Anterior cingulate cortex (tissue), 58 donors: ENCODE measurements around the gene ACTL8.
"Not testable (repeated sequence)": the region's sequence is repeated elsewhere in the genome, so short reads cannot be mapped to it uniquely, and the experiment has no call there.

ENCODE experiments used
- DNase-seq, 58 donors: peaks; one replicate each; lab custom pipeline; 2025; lab: John Stamatoyannopoulos, UW

ACTL8 gene

GRCh38 chr1:17734609-17735008 lies 20.5 kb upstream of the ACTL8 start:
- DNase-seq = no peak

GRCh38 chr1:17735348-17735747 lies 19.8 kb upstream of the ACTL8 start:
- no peak for DNase-seq

GRCh38 chr1:17735793-17736192 lies 19.3 kb upstream of the ACTL8 start:
- no peak for DNase-seq

- DNase-seq = no peak
Observed at GRCh38 chr1:17736625-17737024, 18.5 kb upstream of the ACTL8 start.

GRCh38 chr1:17739050-17739449 lies 16.1 kb upstream of the ACTL8 start:
- DNase-seq = no peak

- DNase-seq = no peak
Observed at GRCh38 chr1:17741052-17741451, 14.1 kb upstream of the ACTL8 start.

GRCh38 chr1:17742583-17742982 lies 12.6 kb upstream of the ACTL8 start:
- peak in 3 of 58 donors; percentile 1 to 21 (median 9) for DNase-seq

GRCh38 chr1:17743008-17743647 lies 12.0 kb upstream of the ACTL8 start:
- DNase-seq = no peak

- no peak for DNase-seq
Observed at GRCh38 chr1:17743925-17744324, 11.2 kb upstream of the ACTL8 start.

- DNase-seq = no peak
Observed at GRCh38 chr1:17744666-17745478, 10.3 kb upstream of the ACTL8 start.

GRCh38 chr1:17745479-17745955 lies 9.6 kb upstream of the ACTL8 start:
- DNase-seq = peak in 1 of 58 donors; percentile 9

- not testable (repeated sequence) for DNase-seq
Observed at GRCh38 chr1:17746281-17746680, 8.9 kb upstream of the ACTL8 start.

GRCh38 chr1:17746920-17747319 lies 8.2 kb upstream of the ACTL8 start:
- no peak for DNase-seq

GRCh38 chr1:17750333-17750732 lies 4.8 kb upstream of the ACTL8 start:
- DNase-seq = no peak

- no peak for DNase-seq
Observed at GRCh38 chr1:17752356-17752755, 2.8 kb upstream of the ACTL8 start.

GRCh38 chr1:17757426-17757825 lies 2.3 kb downstream of the ACTL8 start:
- no peak for DNase-seq

- no peak for DNase-seq
Observed at GRCh38 chr1:17759114-17759513, 4.0 kb downstream of the ACTL8 start.

- no peak for DNase-seq
Observed at GRCh38 chr1:17762313-17762712, 7.2 kb downstream of the ACTL8 start.

GRCh38 chr1:17763417-17763816 lies 8.3 kb downstream of the ACTL8 start:
- DNase-seq = no peak

- no peak for DNase-seq
Observed at GRCh38 chr1:17763995-17764394, 8.9 kb downstream of the ACTL8 start.

- DNase-seq = no peak
Observed at GRCh38 chr1:17764591-17764990, 9.5 kb downstream of the ACTL8 start.
